OCI-LY1 (cell line): Measurements from ENCODE around the gene USP47.

Experiments used
- CTCF ChIP-seq: fragments of 200-600 bp; sonication (generic), shearing (Covaris generic); IDR thresholded peaks from 2 replicates; pipeline ENCODE4 v1.5.1; 2017; ENCODE audit warnings: mild to moderate bottlenecking, antibody characterized with exemption, low read length, moderate library complexity, mixed read lengths
- EZH2 ChIP-seq: fragments of 200-600 bp; sonication (generic), shearing (Covaris generic); IDR thresholded peaks from 2 replicates; pipeline ENCODE4 v1.8.0; 2017; ENCODE audit warnings: borderline replicate concordance, mixed run types, mild to moderate bottlenecking, antibody characterized with exemption, low read length, moderate library complexity, mixed read lengths

GRCh38 chr11:12007230-12007593 lies 165.4 kb downstream of the USP47 start:
- TF ChIP-seq CTCF (no peak), EZH2 (no peak)
